Spleen (tissue), 11 donors: ENCODE results near the gene LMBR1L. TPM values are rescaled to one million over a fixed set of nuclear protein-coding genes. Genes with fewer than 3 reads are reported as not detected.

Source experiments
- DNase-seq: peaks from one replicate; pipeline ENCODE4 v3.0.0-alpha.2; 2020
- H3K27ac ChIP-seq, 8 donors: fragments of 200-600 bp; sonication (generic) in 7 of 8; 1 replicate in 4 of 8; 2 replicates in 4 of 8; pipeline versions ENCODE4 v1.5.0 to v1.8.0; 2016 to 2021; ENCODE audit warnings: inconsistent platforms in 4 of 8, mild to moderate bottlenecking in 4 of 8, moderate library complexity in 1 of 8
- H3K27me3 ChIP-seq, 7 donors: fragments of 200-600 bp; sonication (generic) in 6 of 7; replicated peaks in 1 of 7; 1 replicate in 4 of 7; 2 replicates in 3 of 7; pipeline versions ENCODE4 v1.5.0 to v1.8.0; 2016 to 2021; ENCODE audit warnings: inconsistent platforms in 3 of 7, mild to moderate bottlenecking in 1 of 7
- H3K36me3 ChIP-seq, 6 donors: fragments of 200-600 bp; sonication (generic) in 5 of 6; 1 replicate in 4 of 6; 2 replicates in 2 of 6; pipeline versions ENCODE4 v1.5.0 to v1.8.0; 2016 to 2021; ENCODE audit warnings: inconsistent platforms in 2 of 6
- H3K4me1 ChIP-seq, 6 donors: fragments of 200-600 bp; sonication (generic) in 5 of 6; 1 replicate in 3 of 6; 2 replicates in 3 of 6; pipeline versions ENCODE4 v1.5.0 to v1.8.0; 2016 to 2021; ENCODE audit warnings: inconsistent platforms in 3 of 6
- H3K4me3 ChIP-seq, 8 donors: fragments of 200-600 bp; sonication (generic) in 7 of 8; 1 replicate in 4 of 8; 2 replicates in 4 of 8; pipeline versions ENCODE4 v1.5.0 to v1.8.0; 2016 to 2021; ENCODE audit warnings: inconsistent platforms in 4 of 8, mild to moderate bottlenecking in 4 of 8, moderate library complexity in 2 of 8
- H3K9me3 ChIP-seq, 8 donors: fragments of 200-600 bp; sonication (generic) in 7 of 8; 1 replicate in 4 of 8; 2 replicates in 4 of 8; pipeline versions ENCODE4 v1.5.0 to v1.8.0; 2016 to 2021; ENCODE audit warnings: inconsistent platforms in 4 of 8
- POLR2A ChIP-seq, 3 donors: fragments of 450-650 bp; IDR thresholded peaks; one replicate each; pipeline ENCODE4 v1.5.1; 2017; ENCODE audit warnings: antibody characterized with exemption in 3 of 3, mild to moderate bottlenecking in 1 of 3
- POLR2AphosphoS5 ChIP-seq, 3 donors: sonication (generic); formaldehyde crosslinking; IDR thresholded peaks; one replicate each; pipeline ENCODE4 v1.5.1; 2017; ENCODE audit warnings: antibody characterized with exemption in 3 of 3
- WGBS, 5 donors: extraction: QIAGEN DNeasy Blood & Tissue Kit in 3 of 5; methylation state at CpG; one replicate each; pipeline versions ENCODE4 v1.1.5 to v1.1.7; 2013 to 2018; 5-methylcytosine and 5-hydroxymethylcytosine counted together
- intact Hi-C: fragments of 100-400 bp; cut with DNase I; formaldehyde crosslinking; loops from one replicate; pipeline ENCODE4 v1.15.0; 2023; ENCODE audit warnings: low total_unique reads
- polyA plus RNA-seq, 3 donors: library from polyadenylated mRNA; stranded (reverse); fragments of 200-250 nt; gene quantifications; one replicate each; pipeline ENCODE4 v1.2.1, GENCODE V29; 2013
- total RNA-seq, 7 donors: library from RNA; depleted of rRNA in 3 of 7; stranded (reverse); fragments of >200 nt in 3 of 7; fragmentation: NEBNext Ultra II Directional in 4 of 7; extraction: Animal tissue kit (Norgen Biotek cat#: 25700) in 4 of 7; gene quantifications; one replicate each; pipeline versions ENCODE4 v1.1.0 to v1.2.1, GENCODE V29; 2016 to 2021
- TF ChIP-seq, protein P1 (sequence below), 11 experiments: fragments of 200-600 bp in 7 of 11; fragments of 450-650 bp in 4 of 11; sonication (generic) in 4 of 11; IDR thresholded peaks in 8 of 11; conservative IDR thresholded peaks in 3 of 11; 1 replicate in 7 of 11; 2 replicates in 4 of 11; pipeline versions ENCODE4 v1.4.0 to v1.8.0; 2016 to 2021; ENCODE audit warnings: antibody characterized with exemption in 11 of 11, inconsistent platforms in 4 of 11, mild to moderate bottlenecking in 1 of 11
- donor health status: healthy with polysubstance abuse.
- donor health status: DM: no; HTN: no; CAD: no; lungs with moderate emphysema.
- donor health status: DM: no; HTN: no; CAD: no.
- donor health status: Bipolar disorder and iron deficiency.
- donor health status: healthy.
- donor health status: DM: no; HTN: no; CAD: no.
- donor health status: DM: yes; HTN: yes; CAD: no.

The LMBR1L gene
- total and polyA plus RNA-seq, 10 donors, result 44.1 to 108 (median 74.6) TPM

DNA sequence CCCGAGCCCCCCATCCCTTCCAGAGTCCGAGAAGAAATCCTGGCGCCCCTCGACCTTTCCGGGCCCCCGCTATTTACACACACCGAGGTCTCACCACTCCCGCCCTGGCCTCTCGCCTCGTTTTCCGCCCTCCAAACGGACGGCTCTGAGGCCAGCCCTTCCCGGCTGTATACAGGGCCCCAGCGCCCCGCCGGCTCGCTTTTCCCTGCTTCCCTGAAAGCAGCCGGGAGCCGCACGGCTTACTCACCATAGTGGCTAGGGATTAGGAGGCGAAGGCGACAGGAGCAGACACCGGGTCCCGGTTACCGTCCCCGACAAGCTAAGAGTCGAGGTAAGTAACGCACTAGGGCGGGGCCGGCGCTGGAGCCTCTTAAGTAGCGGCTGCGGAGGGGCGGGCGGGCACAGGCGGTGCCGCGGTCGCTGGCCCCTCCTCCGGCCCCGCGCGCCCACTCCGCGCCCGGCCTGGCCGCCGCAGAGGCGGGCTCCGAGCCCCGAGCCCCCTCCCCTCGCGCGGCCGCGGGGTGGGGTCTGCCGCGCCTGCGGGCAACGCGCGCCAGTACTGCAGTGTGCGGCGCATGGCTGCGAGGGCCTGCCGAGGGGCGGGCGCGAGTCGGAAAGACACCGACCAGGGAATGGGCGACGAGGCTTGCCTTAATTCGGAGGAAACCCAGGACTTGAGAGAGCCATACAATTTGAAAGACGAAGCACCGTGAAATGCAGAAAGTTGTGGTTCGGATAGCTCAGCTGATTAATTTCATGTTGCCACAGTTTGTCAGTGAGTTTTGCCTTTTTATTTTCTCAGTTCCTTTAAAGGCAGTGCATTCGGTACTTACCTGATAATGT lies 20.6 kb upstream of the LMBR1L start, which contains the start of gene TUBA1B:
Gene TUBA1B (minus strand): TSS at position 345 of the 843 bp plus-strand sequence. CDS start 95 bp downstream, at position 250.
- H3K9me3 ChIP-seq, result no peaks in the 10 kb centered on the region
- H3K36me3 ChIP-seq, result peaks cover 0 to 37% (median 29%) of the 10 kb centered on the region in 6 donors
- H3K27ac ChIP-seq, result peak within 1 kb of the TSS; percentile 99 to 100 (median 100)
- WGBS, 5 donors, result 0 to 1% (median 1%) methylated on average over 41 to 79 of the region's 79 CpGs
- TF ChIP-seq POLR2AphosphoS5 (IDR thresholded peaks at IDR 0.05) (peak; percentile 95 to 99 (median 98)), POLR2A (IDR thresholded peaks at IDR 0.05) (peak; percentile 88 to 96 (median 94))
- TF ChIP-seq, protein P1, sequence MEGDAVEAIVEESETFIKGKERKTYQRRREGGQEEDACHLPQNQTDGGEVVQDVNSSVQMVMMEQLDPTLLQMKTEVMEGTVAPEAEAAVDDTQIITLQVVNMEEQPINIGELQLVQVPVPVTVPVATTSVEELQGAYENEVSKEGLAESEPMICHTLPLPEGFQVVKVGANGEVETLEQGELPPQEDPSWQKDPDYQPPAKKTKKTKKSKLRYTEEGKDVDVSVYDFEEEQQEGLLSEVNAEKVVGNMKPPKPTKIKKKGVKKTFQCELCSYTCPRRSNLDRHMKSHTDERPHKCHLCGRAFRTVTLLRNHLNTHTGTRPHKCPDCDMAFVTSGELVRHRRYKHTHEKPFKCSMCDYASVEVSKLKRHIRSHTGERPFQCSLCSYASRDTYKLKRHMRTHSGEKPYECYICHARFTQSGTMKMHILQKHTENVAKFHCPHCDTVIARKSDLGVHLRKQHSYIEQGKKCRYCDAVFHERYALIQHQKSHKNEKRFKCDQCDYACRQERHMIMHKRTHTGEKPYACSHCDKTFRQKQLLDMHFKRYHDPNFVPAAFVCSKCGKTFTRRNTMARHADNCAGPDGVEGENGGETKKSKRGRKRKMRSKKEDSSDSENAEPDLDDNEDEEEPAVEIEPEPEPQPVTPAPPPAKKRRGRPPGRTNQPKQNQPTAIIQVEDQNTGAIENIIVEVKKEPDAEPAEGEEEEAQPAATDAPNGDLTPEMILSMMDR (IDR thresholded peaks at IDR 0.05 in 8 of 11, conservative IDR thresholded peaks at IDR 0.05 in 3 of 11), result peak in 1 of 11 experiments; percentile 7
- peak within 1 kb of the TSS; percentile 73 to 98 (median 92) for H3K4me3 ChIP-seq
- intact Hi-C loops, result loop anchor here (2.0 kb wide), 2 partner anchors 58 to 104 kb away; partner anchors contain the start of gene TUBA1A
- peak; percentile 98 for DNase-seq
- H3K4me1 ChIP-seq, result peaks cover 26 to 60% (median 41%) of the 10 kb centered on the region in 6 donors
- H3K27me3 ChIP-seq, result no peaks in the 10 kb centered on the region

- intact Hi-C loops, result loop anchor here (2.0 kb wide), 2 partner anchors 58 to 104 kb away; partner anchors contain the start of gene TUBA1A
- 0 to 1% (median 1%) methylated on average over 34 to 66 of the region's 66 CpGs for WGBS, 5 donors
These were observed 19.8 kb upstream of the LMBR1L start for GRCh38 chr12:49130151-49131050.

DNA sequence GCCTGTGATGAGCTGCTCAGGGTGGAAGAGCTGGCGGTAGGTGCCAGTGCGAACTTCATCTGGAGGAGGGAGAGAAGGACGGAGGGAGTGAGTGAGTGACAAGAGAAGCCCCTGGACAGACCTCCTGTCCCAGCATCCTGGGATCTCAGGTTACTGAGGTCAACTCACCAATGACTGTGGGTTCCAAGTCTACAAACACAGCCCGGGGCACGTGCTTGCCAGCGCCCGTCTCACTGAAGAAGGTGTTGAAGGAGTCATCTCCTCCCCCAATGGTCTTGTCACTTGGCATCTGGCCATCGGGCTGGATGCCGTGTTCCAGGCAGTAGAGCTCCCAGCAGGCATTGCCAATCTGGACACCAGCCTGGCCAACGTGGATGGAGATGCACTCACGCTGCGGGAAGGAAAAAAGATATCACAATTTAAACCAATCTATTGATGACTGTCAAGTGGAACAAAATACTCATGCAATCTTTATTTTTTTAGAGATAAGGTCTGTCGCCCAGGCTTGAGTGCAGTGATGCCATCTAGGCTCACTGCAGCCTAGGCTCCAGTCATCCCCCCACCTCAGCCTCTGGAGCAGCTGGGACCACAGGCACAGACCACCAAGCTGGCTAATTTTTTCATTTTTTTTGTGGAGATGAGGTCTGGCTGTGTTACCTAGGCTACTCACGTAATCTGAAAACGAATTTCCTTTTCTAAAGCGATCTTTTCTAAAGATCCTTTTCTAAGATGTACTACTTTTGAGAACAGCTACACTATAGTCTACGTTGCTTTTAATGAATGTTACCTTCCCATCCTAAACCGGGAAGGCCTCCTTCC lies 18.9 kb upstream of the LMBR1L start:
- 48 to 69% (median 53%) methylated on average over 18 of the region's 18 CpGs for WGBS, 5 donors
- Histone ChIP-seq H3K4me3 (peak overlapping the region; percentile 73 to 98 (median 92)), H3K27ac (peak overlapping the region; percentile 99 to 100 (median 100)), H3K36me3 (peaks cover 0 to 38% (median 29%) of the 10 kb centered on the region in 6 donors), H3K27me3 (no peaks in the 10 kb centered on the region), H3K9me3 (no peaks in the 10 kb centered on the region), H3K4me1 (peaks cover 26 to 60% (median 41%) of the 10 kb centered on the region in 6 donors)
- TF ChIP-seq POLR2AphosphoS5 (IDR thresholded peaks at IDR 0.05), result peak in 1 of 3 donors; percentile 4
- TF ChIP-seq, protein P1 (IDR thresholded peaks at IDR 0.05 in 8 of 11, conservative IDR thresholded peaks at IDR 0.05 in 3 of 11), result no peak
- no peak for TF ChIP-seq POLR2A (IDR thresholded peaks at IDR 0.05)
- no peak for DNase-seq
- intact Hi-C loops, result loop anchor here (2.0 to 10.0 kb wide), 3 partner anchors 59 to 105 kb away; partner anchors contain the start of genes KMT2D, RHEBL1 and TUBA1A

More at GRCh38 chr12:49130151-49131050, 19.8 kb upstream of the LMBR1L start:
- TF ChIP-seq, protein P1 (IDR thresholded peaks at IDR 0.05 in 8 of 11, conservative IDR thresholded peaks at IDR 0.05 in 3 of 11), result peak; percentile 91 to 97 (median 95)
- peak; percentile 74 to 97 (median 92) for TF ChIP-seq POLR2AphosphoS5 (IDR thresholded peaks at IDR 0.05)
- TF ChIP-seq POLR2A (IDR thresholded peaks at IDR 0.05), result peak in 2 of 3 donors; percentile 36 to 70
- H3K27me3 ChIP-seq, result no peaks in the 10 kb centered on the region
- peak; percentile 98 for DNase-seq
- H3K9me3 ChIP-seq, result no peaks in the 10 kb centered on the region
- H3K4me3 ChIP-seq, result peak overlapping the region; percentile 73 to 98 (median 92)
- H3K4me1 ChIP-seq, result peaks cover 26 to 60% (median 41%) of the 10 kb centered on the region in 6 donors
- H3K36me3 ChIP-seq, result peaks cover 0 to 38% (median 29%) of the 10 kb centered on the region in 6 donors
- peak overlapping the region; percentile 99 to 100 (median 100) for H3K27ac ChIP-seq
